ENCODE results near the gene ITPR2. TPM values are rescaled to one million over a fixed set of nuclear protein-coding genes. Genes with fewer than 3 reads are reported as not detected.

The ITPR2 gene
- total and polyA plus RNA-seq, 12 donors: 5.1 to 144 (median 66.4) TPM

GRCh38 chr12:26595806-26596205, 237.2 kb downstream of the ITPR2 start:
- Histone ChIP-seq H3K36me3 (replicated peaks in 1 of 2) (peaks cover 0 to 10% of the 10 kb centered on the region in 2 donors), H3K27ac (no peak overlapping the region), H3K4me3 (no peak overlapping the region), H3K27me3 (no peaks in the 10 kb centered on the region), H3K4me1 (replicated peaks in 1 of 2) (peaks cover 0 to 4% of the 10 kb centered on the region in 2 donors), H3K9me3 (replicated peaks in 1 of 3) (no peaks in the 10 kb centered on the region)
- DNase-seq: no peak
- intact Hi-C loops (cut with DNase I): no loop called here
- WGBS, 4 donors: 86 to 94% (median 91%) methylated on average over 1 of the region's 1 CpG
- TF ChIP-seq POLR2A (IDR thresholded peaks at IDR 0.05) (no peak), CTCF (IDR thresholded peaks at IDR 0.05) (no peak)

- Histone ChIP-seq H3K9me3 (replicated peaks in 1 of 3) (no peaks in the 10 kb centered on the region), H3K4me3 (no peak overlapping the region), H3K36me3 (replicated peaks in 1 of 2) (no peaks in the 10 kb centered on the region), H3K27ac (no peak overlapping the region), H3K27me3 (no peaks in the 10 kb centered on the region), H3K4me1 (replicated peaks in 1 of 2) (no peaks in the 10 kb centered on the region)
- no peak for TF ChIP-seq CTCF (IDR thresholded peaks at IDR 0.05)
- no peak for TF ChIP-seq POLR2A (IDR thresholded peaks at IDR 0.05)
- intact Hi-C loops (cut with DNase I): no loop called here
- no peak for DNase-seq
- 94 to 97% (median 95%) methylated on average over 2 of the region's 2 CpGs for whole genome bisulfite sequencing, 4 donors
Measured at GRCh38 chr12:26580619-26581018, 252.4 kb downstream of the ITPR2 start.

- DNase-seq: no peak
- no peak overlapping the region for H3K27ac ChIP-seq
- WGBS, 4 donors: 77 to 92% (median 84%) methylated on average over 6 of the region's 6 CpGs
- TF ChIP-seq CTCF (IDR thresholded peaks at IDR 0.05) (no peak), POLR2A (IDR thresholded peaks at IDR 0.05) (no peak)
- H3K36me3 ChIP-seq (replicated peaks in 1 of 2): no peaks in the 10 kb centered on the region
- no peaks in the 10 kb centered on the region for H3K4me1 ChIP-seq (replicated peaks in 1 of 2)
- intact Hi-C loops (cut with DNase I): no loop called here
- H3K4me3 ChIP-seq: no peak overlapping the region
- H3K9me3 ChIP-seq (replicated peaks in 1 of 3): no peaks in the 10 kb centered on the region
- no peaks in the 10 kb centered on the region for H3K27me3 ChIP-seq
Measured at GRCh38 chr12:26576266-26576665, 256.7 kb downstream of the ITPR2 start.

- intact Hi-C loops (cut with DNase I): no loop called here
- H3K4me3 ChIP-seq: no peak overlapping the region
- H3K27me3 ChIP-seq: no peaks in the 10 kb centered on the region
- TF ChIP-seq CTCF (IDR thresholded peaks at IDR 0.05) (no peak), POLR2A (IDR thresholded peaks at IDR 0.05) (no peak)
- H3K4me1 ChIP-seq (replicated peaks in 1 of 2): no peaks in the 10 kb centered on the region
- WGBS, 4 donors: 88 to 100% (median 95%) methylated on average over 1 of the region's 1 CpG
- H3K36me3 ChIP-seq (replicated peaks in 1 of 2): no peaks in the 10 kb centered on the region
- H3K27ac ChIP-seq: no peak overlapping the region
- H3K9me3 ChIP-seq (replicated peaks in 1 of 3): no peaks in the 10 kb centered on the region
- no peak for DNase-seq
Measured at GRCh38 chr12:26573225-26573909, 259.6 kb downstream of the ITPR2 start.

Data from adrenal gland (tissue), 12 donors.